Brain pericyte (primary cell): ENCODE data around the gene PRSS23.
"Not testable (repeated sequence)": the region's sequence is repeated elsewhere in the genome, so short reads cannot be mapped to it uniquely, and the experiment has no call there.

Experiments
- DNase-seq: peaks from one replicate; pipeline ENCODE4 v3.0.0-alpha.2; 2012; ENCODE audit warnings: low read depth, low spot score

The PRSS23 gene, protein sequence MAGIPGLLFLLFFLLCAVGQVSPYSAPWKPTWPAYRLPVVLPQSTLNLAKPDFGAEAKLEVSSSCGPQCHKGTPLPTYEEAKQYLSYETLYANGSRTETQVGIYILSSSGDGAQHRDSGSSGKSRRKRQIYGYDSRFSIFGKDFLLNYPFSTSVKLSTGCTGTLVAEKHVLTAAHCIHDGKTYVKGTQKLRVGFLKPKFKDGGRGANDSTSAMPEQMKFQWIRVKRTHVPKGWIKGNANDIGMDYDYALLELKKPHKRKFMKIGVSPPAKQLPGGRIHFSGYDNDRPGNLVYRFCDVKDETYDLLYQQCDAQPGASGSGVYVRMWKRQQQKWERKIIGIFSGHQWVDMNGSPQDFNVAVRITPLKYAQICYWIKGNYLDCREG

GRCh38 chr11:86800076-86800959 lies at the start of gene PRSS23:
Gene PRSS23 (plus strand): TSS chr11:86800542. CDS start chr11:86807644, 7,102 bp downstream.
- no peak for DNase-seq

GRCh38 chr11:86753459-86753858 lies 46.9 kb upstream of the PRSS23 start:
- no peak for DNase-seq

DNA sequence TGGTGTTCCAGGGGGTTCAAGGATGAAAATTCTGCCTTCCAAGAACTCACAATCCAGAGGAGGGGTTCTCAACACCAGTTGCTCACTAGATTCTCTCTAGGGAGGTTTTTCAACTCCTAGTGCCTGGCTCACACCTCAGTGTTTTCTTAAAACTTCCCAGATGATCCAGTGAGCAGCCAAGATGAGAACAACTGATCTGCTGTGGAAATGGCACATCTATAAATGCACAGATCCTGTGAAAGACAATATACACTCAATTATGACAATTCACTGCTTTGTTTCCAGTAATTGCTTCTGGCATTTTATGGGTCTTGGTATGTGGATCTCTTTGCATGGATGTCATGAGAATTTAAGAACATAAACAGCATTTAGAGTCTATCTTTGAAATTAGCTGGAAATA lies 45.2 kb upstream of the PRSS23 start:
- DNase-seq = no peak

GRCh38 chr11:86758171-86758570 lies 42.2 kb upstream of the PRSS23 start:
- no peak for DNase-seq

GRCh38 chr11:86760577-86760976 lies 39.8 kb upstream of the PRSS23 start:
- no peak for DNase-seq

DNA sequence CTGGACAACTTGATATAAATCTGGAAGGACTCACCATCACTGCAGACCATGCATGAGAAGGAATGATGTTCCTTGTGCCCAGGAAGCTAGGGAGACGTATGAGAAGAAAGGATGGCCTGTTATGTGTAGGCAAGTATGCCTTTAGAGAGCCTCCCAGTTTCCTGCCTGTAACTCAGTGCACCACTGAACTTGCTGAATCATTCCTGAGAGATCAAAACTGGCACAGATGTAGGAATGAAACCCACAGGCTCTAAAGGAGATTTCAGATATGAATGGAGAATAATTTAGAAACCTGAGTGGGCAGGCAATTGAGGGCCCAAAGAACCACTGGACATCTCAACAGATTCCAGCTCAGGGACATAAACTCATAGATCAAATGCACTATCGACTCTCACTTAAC lies 38.4 kb upstream of the PRSS23 start:
- no peak for DNase-seq

- DNase-seq = no peak
Measured at GRCh38 chr11:86765203-86765602, 35.1 kb upstream of the PRSS23 start.

DNA sequence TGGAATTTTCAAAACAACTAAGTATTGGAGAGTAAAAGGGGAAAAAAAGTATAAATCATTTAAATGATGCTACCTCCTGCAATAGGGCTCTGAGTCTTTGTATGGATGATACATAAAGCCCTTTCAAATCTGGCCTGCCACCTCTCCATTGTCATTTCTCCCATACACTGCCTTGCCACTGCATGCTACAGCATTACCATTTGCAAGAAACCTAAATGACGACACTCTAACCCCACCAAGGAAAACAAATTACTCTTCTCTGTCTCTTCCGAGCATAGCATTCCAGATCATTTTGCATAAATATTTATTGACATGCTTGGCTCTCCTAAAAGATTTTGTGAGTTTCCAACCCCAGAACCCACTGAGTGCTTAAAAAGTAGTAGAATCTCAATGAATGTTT lies 34.5 kb upstream of the PRSS23 start:
- DNase-seq = no peak

DNA sequence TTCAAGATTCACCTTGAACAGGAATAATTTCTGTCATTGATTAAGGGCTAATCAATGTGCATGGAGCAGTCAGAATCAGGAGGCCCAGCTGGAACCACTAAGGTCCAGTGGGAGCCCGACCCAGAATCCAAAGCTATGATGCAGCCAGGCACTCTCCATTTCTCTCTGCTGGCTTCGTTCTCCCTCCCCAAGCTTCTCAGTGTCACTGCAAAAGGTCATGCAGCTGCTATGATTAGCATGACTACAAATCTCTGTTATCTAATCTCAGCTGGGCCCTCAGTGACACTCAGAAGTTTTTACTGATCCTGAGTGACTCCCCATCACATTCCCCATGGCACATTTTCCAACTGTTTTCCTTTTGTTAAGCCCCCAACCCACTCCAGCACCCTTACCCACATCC lies 31.1 kb upstream of the PRSS23 start:
- DNase-seq = no peak

GRCh38 chr11:86770473-86771027 lies 29.8 kb upstream of the PRSS23 start:
- not testable (repeated sequence) for DNase-seq

DNA sequence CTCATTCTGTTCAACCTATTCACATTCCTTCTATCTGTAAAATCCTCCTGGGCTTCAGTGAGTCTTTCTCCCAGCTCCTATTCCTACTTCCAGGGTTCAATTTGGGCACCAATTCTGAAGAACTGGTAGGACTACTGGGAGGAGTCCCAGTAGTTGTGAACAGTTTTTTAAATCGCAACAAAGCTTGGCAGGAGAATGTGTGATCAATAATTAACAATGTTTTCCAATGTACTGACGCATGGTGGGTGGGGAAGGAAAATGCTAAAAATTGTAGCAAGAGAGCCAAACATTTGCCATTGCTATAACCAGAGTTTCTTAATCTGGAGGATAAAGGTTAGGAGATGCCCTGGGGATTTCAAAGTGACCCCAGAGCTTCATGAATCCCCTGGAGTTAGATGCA lies 27.3 kb upstream of the PRSS23 start:
- no peak for DNase-seq

- no peak for DNase-seq
Measured at GRCh38 chr11:86773513-86774252, 26.7 kb upstream of the PRSS23 start.

- no peak for DNase-seq
Measured at GRCh38 chr11:86774417-86774816, 25.9 kb upstream of the PRSS23 start.

- DNase-seq = no peak
Measured at GRCh38 chr11:86775361-86775760, 25.0 kb upstream of the PRSS23 start.

DNA sequence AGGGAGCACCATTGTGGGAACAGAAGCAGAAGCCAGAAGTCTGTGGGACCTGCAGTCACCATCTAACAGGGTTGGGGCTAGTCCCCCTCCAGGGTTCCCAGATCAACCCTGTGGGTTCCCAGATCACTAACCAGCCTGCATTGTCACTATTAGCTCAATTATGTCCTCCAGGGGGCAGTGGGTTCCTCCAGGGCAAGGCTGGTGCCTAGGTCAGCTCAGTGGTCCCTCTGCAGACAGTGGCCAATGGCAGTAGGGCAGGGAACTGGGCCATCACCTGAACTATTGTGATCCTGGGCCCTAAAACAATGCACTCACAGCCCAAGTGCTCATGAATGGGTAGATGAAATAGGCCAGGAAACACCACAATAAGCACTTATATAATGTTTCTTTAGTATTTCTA lies 18.8 kb upstream of the PRSS23 start:
- no peak for DNase-seq

DNA sequence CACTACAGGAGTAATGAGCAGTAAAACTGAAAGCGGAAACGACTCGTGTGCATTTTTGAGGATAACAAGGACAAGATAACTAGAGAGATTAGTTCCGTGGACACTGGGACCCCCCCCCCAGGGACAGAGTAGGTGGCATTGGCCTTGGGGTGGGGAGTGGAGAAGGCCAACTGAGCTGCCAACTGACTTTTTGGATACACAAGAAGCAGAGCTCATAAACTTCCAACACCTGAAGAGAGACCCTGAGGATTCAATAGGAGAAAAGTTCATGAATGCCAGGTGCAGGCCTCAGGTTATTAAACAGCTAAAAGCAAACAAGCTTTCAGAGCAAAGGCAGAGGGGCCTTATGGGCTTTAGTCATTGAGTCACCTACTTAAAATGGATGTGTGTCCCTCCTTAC lies 17.6 kb upstream of the PRSS23 start:
- no peak for DNase-seq

DNA sequence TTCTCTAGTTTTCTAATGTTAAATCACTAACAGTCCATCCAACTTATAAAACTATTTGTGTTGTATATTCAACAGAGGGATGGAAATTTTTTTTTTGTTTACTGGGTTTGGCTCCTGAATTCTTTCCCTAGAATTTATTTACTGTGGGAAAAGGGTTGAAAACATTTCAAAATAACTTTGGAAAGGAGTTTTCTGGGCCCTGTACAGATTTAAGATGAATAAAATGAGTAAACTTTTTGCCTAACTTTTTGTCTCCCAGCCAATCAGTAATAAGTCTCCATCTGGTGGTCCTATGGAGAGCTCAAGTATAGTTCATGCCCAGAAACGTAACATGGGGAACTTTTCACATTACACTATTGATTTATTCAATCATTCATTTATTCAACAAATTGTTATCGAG lies 16.7 kb upstream of the PRSS23 start:
- DNase-seq = no peak

DNA sequence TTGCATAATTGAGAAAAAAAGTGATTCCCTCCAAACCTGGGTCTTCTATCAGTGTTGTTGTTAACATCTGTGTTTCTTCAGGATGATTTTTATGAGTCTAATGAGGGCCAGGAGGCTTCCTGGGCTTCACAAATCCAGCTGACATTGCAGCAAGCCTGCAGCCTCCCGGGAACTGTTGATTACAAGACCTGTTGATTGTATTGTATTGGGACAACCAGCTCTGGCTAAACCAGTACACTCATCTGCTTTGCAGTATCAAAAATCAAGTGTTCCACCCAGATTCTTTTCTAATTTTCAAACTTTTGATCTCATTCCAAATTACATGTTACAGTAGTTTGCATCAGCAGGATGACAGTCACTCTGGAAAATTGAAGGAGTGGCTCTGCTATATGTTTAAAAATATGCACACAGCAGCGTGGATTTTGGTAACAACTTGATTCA lies 16.1 kb upstream of the PRSS23 start:
- DNase-seq = no peak

DNA sequence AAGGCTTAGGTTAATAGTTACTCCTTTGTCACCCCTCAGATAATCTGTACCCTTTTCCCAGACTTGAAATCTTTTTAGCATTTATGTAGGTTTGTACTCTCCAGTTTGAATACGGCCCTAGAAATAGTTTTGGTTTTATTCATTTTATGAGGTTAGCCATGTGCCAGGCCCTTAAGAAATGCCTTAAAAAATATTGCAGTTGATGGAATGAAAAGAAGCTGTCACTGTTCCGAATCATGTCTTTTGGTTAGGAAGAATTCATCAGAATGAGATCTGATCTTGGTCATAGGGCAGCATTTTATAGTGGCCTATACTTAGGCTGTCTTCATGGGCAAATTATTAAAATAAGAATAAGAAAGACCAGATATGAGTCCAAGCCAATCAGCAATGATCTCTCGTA lies 14.8 kb upstream of the PRSS23 start:
- DNase-seq = no peak

GRCh38 chr11:86787018-86787536 lies 13.3 kb upstream of the PRSS23 start:
- DNase-seq = no peak

DNA sequence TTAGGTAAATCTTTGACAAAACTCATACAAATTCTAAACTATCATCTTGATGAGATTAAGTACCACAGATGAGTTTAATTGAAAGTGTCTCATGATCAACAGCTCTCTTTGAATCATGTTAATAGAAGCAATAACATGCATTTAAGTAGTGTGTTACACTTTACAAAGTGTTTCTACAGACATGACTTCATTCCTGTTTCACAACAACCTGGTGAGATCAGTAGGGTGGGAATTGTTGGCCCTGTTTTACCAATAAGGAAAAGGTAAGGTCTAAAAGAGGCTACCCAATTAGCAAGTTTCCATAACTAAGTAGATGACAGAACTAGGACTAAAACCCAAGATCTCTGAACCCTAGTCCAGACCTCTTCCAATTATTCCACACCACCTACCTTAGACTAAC lies 12.7 kb upstream of the PRSS23 start:
- no peak for DNase-seq
